ENCODE data around the gene ATP6V1F. TPM values are rescaled to one million over a fixed set of nuclear protein-coding genes. Genes with fewer than 3 reads are reported as not detected.

The ATP6V1F gene
- polyA plus RNA-seq, 1 donor, result 132 TPM

Other genes starting within 250 kb of the ATP6V1F start
- gene GARIN1A, start 190.6 kb upstream of the ATP6V1F start, polyA plus RNA-seq (ENCODE audit: insufficient read length), result 2.6 TPM
- 233 TPM for gene CALU, start 123.5 kb upstream of the ATP6V1F start, polyA plus RNA-seq (ENCODE audit: insufficient read length)
- gene OPN1SW, start 87.1 kb upstream of the ATP6V1F start, polyA plus RNA-seq (ENCODE audit: insufficient read length), result 2.0 TPM
- gene CCDC136, start 70.9 kb upstream of the ATP6V1F start, polyA plus RNA-seq (ENCODE audit: insufficient read length), result 22.9 TPM
- 642 TPM for gene FLNC, start 32.5 kb upstream of the ATP6V1F start, polyA plus RNA-seq (ENCODE audit: insufficient read length)
- gene KCP, start 47.9 kb downstream of the ATP6V1F start, polyA plus RNA-seq (ENCODE audit: insufficient read length), result 1.9 TPM
- 3.2 TPM for gene IRF5, start 75.1 kb downstream of the ATP6V1F start, polyA plus RNA-seq (ENCODE audit: insufficient read length)
- gene TNPO3, start 192.3 kb downstream of the ATP6V1F start, polyA plus RNA-seq (ENCODE audit: insufficient read length), result 30.5 TPM